K562 (cell line): Measurements from ENCODE around the gene KLRB1. TPM values are rescaled to one million over a fixed set of nuclear protein-coding genes. Genes with fewer than 3 reads are reported as not detected.
"Not testable (repeated sequence)": the region's sequence is repeated elsewhere in the genome, so short reads cannot be mapped to it uniquely, and the experiment has no call there.

Experiments used
- ATAC-seq: fragments of 200-7000 bp; cut with Tn5 transposase; 3 replicates; pipeline ENCODE4 v1.9.1; 2020; ENCODE audit warnings: moderate library complexity
- BruUV-seq: library from RNA; stranded (reverse); fragments of 400-500 nt; replicated peaks from 2 replicates; lab custom pipeline; 2021; lab: Mats Ljungman, UMichigan
- CTCF ChIA-PET: fragments of 300-600 bp; formaldehyde crosslinking; extraction: SDS; loops from one replicate; lab custom pipeline; 2021; ENCODE audit warnings: low intra/inter-chr PET ratio; lab: Yijun Ruan, JAX
- POLR2A ChIA-PET: fragments of 300-600, 350-650 bp; sonication (Branson Sonifier 250); formaldehyde crosslinking; extraction: SDS; loops from one replicate; lab custom pipeline; 2021; ENCODE audit warnings: antibody characterized with exemption, inconsistent platforms; lab: Yijun Ruan, JAX
- DNase-seq, 4 experiments: peaks; one replicate each; pipeline versions ENCODE4 v3.0.0 to v3.0.0-alpha.2; 2011 to 2018; ENCODE audit warnings: low spot score in 3 of 4, mixed read lengths in 3 of 4; ENCODE audit errors: extremely low read depth in 1 of 4
- FAIRE-seq: peaks from 2 replicates; lab custom pipeline; 2011; peaks lifted over from hg19 to GRCh38; lab: Jason Lieb, UNC
- H2AFZ ChIP-seq: 2 replicates; pipeline ENCODE4 v1.6.0; 2011; ENCODE audit warnings: low read depth, low read length, control low read depth, inconsistent platforms
- H3K27ac ChIP-seq: fragments of 200-600 bp; 3 replicates; pipeline ENCODE4 v1.8.0; 2011; ENCODE audit warnings: low read depth, mild to moderate bottlenecking, control low read depth, inconsistent platforms, low read length, moderate library complexity, mixed read lengths; ENCODE audit errors: extremely low read depth
- H3K27me3 ChIP-seq, 2 experiments: fragments of 300-600 bp in 1 of 2; 2 replicates in 1 of 2; 3 replicates in 1 of 2; pipeline versions ENCODE4 v1.6.0 to v1.8.0; 2011; ENCODE audit warnings: inconsistent platforms in 2 of 2, low read length in 2 of 2, mild to moderate bottlenecking in 1 of 2, mixed read lengths in 1 of 2, moderate library complexity in 1 of 2; ENCODE audit not compliant: control insufficient read depth in 2 of 2, insufficient read depth in 2 of 2
- H3K36me3 ChIP-seq: fragments of 300-600 bp; 3 replicates; pipeline ENCODE4 v1.8.0; 2011; ENCODE audit warnings: mild to moderate bottlenecking, low read length, inconsistent platforms; ENCODE audit not compliant: control insufficient read depth, insufficient read depth
- H3K4me1 ChIP-seq, 2 experiments: fragments of 200-600 bp in 1 of 2; replicated peaks in 1 of 2; 2 replicates in 1 of 2; 3 replicates in 1 of 2; pipeline versions ENCODE4 v1.5.1 to v1.8.0; 2011; ENCODE audit warnings: inconsistent platforms in 2 of 2, low read length in 2 of 2, mild to moderate bottlenecking in 1 of 2, mixed read lengths in 1 of 2, moderate library complexity in 1 of 2; ENCODE audit not compliant: control insufficient read depth in 2 of 2, insufficient read depth in 2 of 2
- H3K4me2 ChIP-seq: 2 replicates; pipeline ENCODE4 v1.6.1; 2011; ENCODE audit warnings: low read length, control low read depth, inconsistent platforms, mixed read lengths; ENCODE audit not compliant: insufficient read depth
- H3K4me3 ChIP-seq: fragments of 200-600 bp; sonication (generic), shearing (Covaris generic); 2 replicates; pipeline ENCODE4 v1.5.1; 2016; ENCODE audit warnings: control low read depth, inconsistent platforms
- H3K79me2 ChIP-seq: fragments of 200-600 bp; 3 replicates; pipeline ENCODE4 v1.8.0; 2011; ENCODE audit warnings: low read length, inconsistent platforms; ENCODE audit not compliant: control insufficient read depth, insufficient read depth
- H3K9ac ChIP-seq, 2 experiments: 2 replicates each; pipeline versions ENCODE4 v1.6.0 to v1.6.1; 2011; ENCODE audit warnings: low read depth in 2 of 2, low read length in 2 of 2, control low read depth in 1 of 2, inconsistent platforms in 1 of 2, mild to moderate bottlenecking in 1 of 2, mixed read lengths in 1 of 2; ENCODE audit not compliant: insufficient read depth in 1 of 2
- H3K9me1 ChIP-seq: one replicate; pipeline ENCODE4 v1.6.0; 2011; ENCODE audit warnings: inconsistent platforms, mild to moderate bottlenecking, low read length, moderate library complexity; ENCODE audit not compliant: control insufficient read depth, insufficient read depth
- H3K9me3 ChIP-seq: replicated peaks from 2 replicates; pipeline ENCODE4 v1.5.1; 2011; ENCODE audit warnings: low read depth, low read length, inconsistent platforms; ENCODE audit not compliant: control insufficient read depth, insufficient read depth
- H4K20me1 ChIP-seq: replicated peaks from 2 replicates; pipeline ENCODE4 v1.6.1; 2011; ENCODE audit warnings: low read length, inconsistent platforms, mixed read lengths; ENCODE audit not compliant: control insufficient read depth, insufficient read depth
- GTF2F1 ChIP-seq: IDR thresholded peaks from 2 replicates; pipeline ENCODE4 v1.6.1; 2011; ENCODE audit warnings: low read depth, low read length, improper control_type of control experiment
- LEF1 ChIP-seq: fragments of 450-650 bp; IDR thresholded peaks from 2 replicates; pipeline ENCODE4 v1.6.1; 2016; ENCODE audit warnings: mild to moderate bottlenecking
- ZKSCAN1 ChIP-seq: fragments of 150-350 bp; IDR thresholded peaks from 2 replicates; pipeline ENCODE4 v1.6.1; 2016; ENCODE audit warnings: low read depth, low read length
- WGBS: fragments of 100-300 bp; shearing (Covaris generic); methylation state at CpG from one replicate; pipeline ENCODE4 v1.1.6; 2016; ENCODE audit warnings: low coverage, mixed read lengths; ENCODE audit not compliant: insufficient coverage; ENCODE audit errors: missing lambda C conversion rate; 5-methylcytosine and 5-hydroxymethylcytosine counted together
- in situ Hi-C: fragments of 300-500 bp; cut with MboI; formaldehyde crosslinking; loops from 4 replicates; pipeline ENCODE4 v1.15.0; 2018; ENCODE audit warnings: inconsistent platforms, mixed read lengths
- intact Hi-C: fragments of 100-400 bp; cut with micrococcal nuclease; formaldehyde crosslinking; loops from 2 replicates; pipeline ENCODE4 v1.14.2; 2022
- polyA plus RNA-seq, 8 experiments: library from polyadenylated mRNA; depleted of rRNA in 4 of 8; stranded (reverse) in 5 of 8; unstranded in 3 of 8; fragments of >200 nt; fragmentation: Nextera tagmentation in 2 of 8; fragmentation: Illumina TruSeq in 1 of 8; extraction: Ambion mirVana in 2 of 8; extraction: Trizol in 1 of 8; gene quantifications; 2 replicates each; pipeline versions ENCODE4 v1.2.1 to v1.2.3, GENCODE V29; 2011 to 2014; ENCODE audit warnings: inconsistent platforms in 1 of 8, missing spikeins in 1 of 8
- total RNA-seq, 7 experiments: library from RNA; depleted of rRNA in 6 of 7; stranded (reverse); fragments of >200 nt in 6 of 7; fragmentation: Illumina TruSeq in 2 of 7; extraction: Trizol in 2 of 7; gene quantifications; 2 replicates each; pipeline versions ENCODE4 v1.2.1 to v1.2.3, GENCODE V29; 2011 to 2021; ENCODE audit warnings: low replicate concordance in 1 of 7
- TF ChIP-seq, protein P1 (sequence below): IDR thresholded peaks from 2 replicates; pipeline ENCODE4 v1.6.1; 2016; ENCODE audit warnings: missing genetic modification characterization, missing compliant biosample characterization
- TF ChIP-seq, protein P2 (sequence below): fragments of 250-450 bp; sonication (Bioruptor Pico); IDR thresholded peaks from 2 replicates; pipeline ENCODE4 v1.8.0; 2021; ENCODE audit warnings: moderate library complexity, mild to moderate bottlenecking, inconsistent platforms
- TF ChIP-seq, protein P3 (sequence below): fragments of 450-650 bp; IDR thresholded peaks from one replicate; pipeline ENCODE4 v1.6.1; 2018; ENCODE audit warnings: mild to moderate bottlenecking, moderate library complexity; ENCODE audit not compliant: partially characterized antibody
- TF ChIP-seq, protein P4 (sequence below): IDR thresholded peaks from 2 replicates; pipeline ENCODE4 v1.6.1; 2012; ENCODE audit warnings: low read depth, low read length, improper control_type of control experiment, borderline replicate concordance

The KLRB1 gene
- total and polyA plus RNA-seq, 9 of the 15 experiments (the other 6 are each of a cell fraction or from before 2014, with no cell fraction given): not detected

DNA sequence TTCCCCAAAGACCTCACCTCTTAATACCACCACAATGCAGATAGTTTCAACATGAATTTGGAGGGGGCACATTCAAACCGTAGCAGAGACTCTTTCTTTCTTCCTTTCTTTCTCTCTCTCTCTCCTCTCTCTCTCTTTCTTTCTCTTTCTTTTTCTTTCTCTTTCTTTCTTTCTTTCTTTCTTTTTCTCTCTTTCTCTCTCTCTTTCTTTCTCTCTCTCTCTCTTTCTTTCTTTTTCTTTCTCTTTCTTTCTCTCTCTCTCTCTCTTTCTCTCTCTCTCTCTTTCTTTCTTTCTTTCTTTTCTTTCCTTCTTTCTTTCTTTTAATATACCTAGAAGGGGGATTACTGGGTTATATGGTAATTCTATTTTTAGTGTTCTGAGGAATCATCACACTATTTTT lies 11.2 kb upstream of the KLRB1 start:
- TF ChIP-seq, protein P1, sequence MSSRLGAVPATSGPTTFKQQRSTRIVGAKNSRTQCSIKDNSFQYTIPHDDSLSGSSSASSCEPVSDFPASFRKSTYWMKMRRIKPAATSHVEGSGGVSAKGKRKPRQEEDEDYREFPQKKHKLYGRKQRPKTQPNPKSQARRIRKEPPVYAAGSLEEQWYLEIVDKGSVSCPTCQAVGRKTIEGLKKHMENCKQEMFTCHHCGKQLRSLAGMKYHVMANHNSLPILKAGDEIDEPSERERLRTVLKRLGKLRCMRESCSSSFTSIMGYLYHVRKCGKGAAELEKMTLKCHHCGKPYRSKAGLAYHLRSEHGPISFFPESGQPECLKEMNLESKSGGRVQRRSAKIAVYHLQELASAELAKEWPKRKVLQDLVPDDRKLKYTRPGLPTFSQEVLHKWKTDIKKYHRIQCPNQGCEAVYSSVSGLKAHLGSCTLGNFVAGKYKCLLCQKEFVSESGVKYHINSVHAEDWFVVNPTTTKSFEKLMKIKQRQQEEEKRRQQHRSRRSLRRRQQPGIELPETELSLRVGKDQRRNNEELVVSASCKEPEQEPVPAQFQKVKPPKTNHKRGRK (tag): peak; percentile 51; the same call in 1 of the 2 replicates

DNA sequence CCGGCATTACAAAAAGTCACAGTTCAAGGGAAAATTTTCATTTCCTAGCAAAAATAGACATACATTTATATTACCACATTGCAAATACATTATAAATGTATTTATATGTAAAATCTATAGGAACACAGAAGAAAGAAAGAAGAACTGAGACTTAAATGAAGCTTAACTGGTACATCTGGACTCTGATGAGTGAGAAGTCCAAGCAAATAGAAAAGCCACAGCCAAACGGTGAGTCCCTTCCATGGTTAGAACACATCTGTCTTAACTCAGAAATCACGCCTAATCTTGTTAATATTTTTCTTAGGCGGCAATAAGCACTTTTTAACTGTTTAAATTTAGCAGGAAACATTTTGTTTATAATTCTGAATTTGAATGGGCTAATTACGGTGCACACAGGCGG lies 9.4 kb upstream of the KLRB1 start:
- Histone ChIP-seq H3K79me2 (no peaks in the 10 kb centered on the region), H3K4me3 (no peak overlapping the region), H2AFZ (no peak overlapping the region), H3K27me3 (no peaks in the 10 kb centered on the region), H3K9me1 (no peaks in the 10 kb centered on the region), H4K20me1 (no peaks in the 10 kb centered on the region), H3K4me1 (no peaks in the 10 kb centered on the region), H3K4me2 (no peak overlapping the region), H3K9me3 (no peaks in the 10 kb centered on the region), H3K36me3 (no peaks in the 10 kb centered on the region), H3K9ac (no peak overlapping the region), H3K27ac (no peak overlapping the region)
- no TSS peak for BruUV-seq
- POLR2A ChIA-PET: no interaction called here
- in situ Hi-C loops: no loop called here
- ATAC-seq (no peak), FAIRE-seq (no peak), DNase-seq (no peak)
- WGBS: 57% methylated on average over 6 of the region's 6 CpGs
- CTCF ChIA-PET: interaction anchor here (0.7 kb wide), 1 partner anchor 1611 kb away, joined by 5 read pairs; no protein-coding TSS in a partner anchor
- intact Hi-C loops: no loop called here
- TF ChIP-seq, protein P2, sequence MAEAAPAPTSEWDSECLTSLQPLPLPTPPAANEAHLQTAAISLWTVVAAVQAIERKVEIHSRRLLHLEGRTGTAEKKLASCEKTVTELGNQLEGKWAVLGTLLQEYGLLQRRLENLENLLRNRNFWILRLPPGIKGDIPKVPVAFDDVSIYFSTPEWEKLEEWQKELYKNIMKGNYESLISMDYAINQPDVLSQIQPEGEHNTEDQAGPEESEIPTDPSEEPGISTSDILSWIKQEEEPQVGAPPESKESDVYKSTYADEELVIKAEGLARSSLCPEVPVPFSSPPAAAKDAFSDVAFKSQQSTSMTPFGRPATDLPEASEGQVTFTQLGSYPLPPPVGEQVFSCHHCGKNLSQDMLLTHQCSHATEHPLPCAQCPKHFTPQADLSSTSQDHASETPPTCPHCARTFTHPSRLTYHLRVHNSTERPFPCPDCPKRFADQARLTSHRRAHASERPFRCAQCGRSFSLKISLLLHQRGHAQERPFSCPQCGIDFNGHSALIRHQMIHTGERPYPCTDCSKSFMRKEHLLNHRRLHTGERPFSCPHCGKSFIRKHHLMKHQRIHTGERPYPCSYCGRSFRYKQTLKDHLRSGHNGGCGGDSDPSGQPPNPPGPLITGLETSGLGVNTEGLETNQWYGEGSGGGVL: no peak
- no peak for TF ChIP-seq GTF2F1
- TF ChIP-seq, protein P3, sequence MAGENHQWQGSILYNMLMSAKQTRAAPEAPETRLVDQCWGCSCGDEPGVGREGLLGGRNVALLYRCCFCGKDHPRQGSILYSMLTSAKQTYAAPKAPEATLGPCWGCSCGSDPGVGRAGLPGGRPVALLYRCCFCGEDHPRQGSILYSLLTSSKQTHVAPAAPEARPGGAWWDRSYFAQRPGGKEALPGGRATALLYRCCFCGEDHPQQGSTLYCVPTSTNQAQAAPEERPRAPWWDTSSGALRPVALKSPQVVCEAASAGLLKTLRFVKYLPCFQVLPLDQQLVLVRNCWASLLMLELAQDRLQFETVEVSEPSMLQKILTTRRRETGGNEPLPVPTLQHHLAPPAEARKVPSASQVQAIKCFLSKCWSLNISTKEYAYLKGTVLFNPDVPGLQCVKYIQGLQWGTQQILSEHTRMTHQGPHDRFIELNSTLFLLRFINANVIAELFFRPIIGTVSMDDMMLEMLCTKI: no peak
- TF ChIP-seq LEF1: no peak
- TF ChIP-seq ZKSCAN1: no peak
- TF ChIP-seq, protein P4, sequence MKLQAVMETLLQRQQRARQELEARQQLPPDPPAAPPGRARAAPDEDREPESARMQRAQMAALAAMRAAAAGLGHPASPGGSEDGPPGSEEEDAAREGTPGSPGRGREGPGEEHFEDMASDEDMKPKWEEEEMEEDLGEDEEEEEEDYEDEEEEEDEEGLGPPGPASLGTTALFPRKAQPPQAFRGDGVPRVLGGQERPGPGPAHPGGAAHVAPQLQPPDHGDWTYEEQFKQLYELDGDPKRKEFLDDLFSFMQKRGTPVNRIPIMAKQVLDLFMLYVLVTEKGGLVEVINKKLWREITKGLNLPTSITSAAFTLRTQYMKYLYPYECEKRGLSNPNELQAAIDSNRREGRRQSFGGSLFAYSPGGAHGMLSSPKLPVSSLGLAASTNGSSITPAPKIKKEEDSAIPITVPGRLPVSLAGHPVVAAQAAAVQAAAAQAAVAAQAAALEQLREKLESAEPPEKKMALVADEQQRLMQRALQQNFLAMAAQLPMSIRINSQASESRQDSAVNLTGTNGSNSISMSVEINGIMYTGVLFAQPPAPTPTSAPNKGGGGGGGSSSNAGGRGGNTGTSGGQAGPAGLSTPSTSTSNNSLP: no peak

More for the DNA sequence above, 11.2 kb upstream of the KLRB1 start:
- CTCF ChIA-PET, intact Hi-C loops, H3K4me1 ChIP-seq, ATAC-seq, H3K27me3 ChIP-seq, H3K79me2 ChIP-seq, FAIRE-seq, H3K9me1 ChIP-seq, POLR2A ChIA-PET, BruUV-seq, DNase-seq, H3K36me3 ChIP-seq, H3K9me3 ChIP-seq, H3K9ac ChIP-seq, in situ Hi-C loops, H4K20me1 ChIP-seq, H3K27ac ChIP-seq, H3K4me3 ChIP-seq, H2AFZ ChIP-seq, H3K4me2 ChIP-seq: not testable (repeated sequence)
- 14% methylated on average over 1 of the region's 1 CpG for WGBS
